Psoas muscle (tissue), 8 donors: ENCODE data around the gene TTF2. TPM values are rescaled to one million over a fixed set of nuclear protein-coding genes. Genes with fewer than 3 reads are reported as not detected.

Experiments
- ATAC-seq, 4 donors: fragments of 200-7000 bp; cut with Tn5 transposase; one replicate each; pipeline ENCODE4 v1.9.1; 2020; ENCODE audit warnings: moderate library complexity in 3 of 4, mild to moderate bottlenecking in 2 of 4
- DNase-seq, 2 donors: peaks; one replicate each; pipeline ENCODE4 v3.0.0-alpha.2; 2020
- H3K27ac ChIP-seq: fragments of 200-600 bp; one replicate; pipeline ENCODE4 v1.8.0; 2022
- H3K27me3 ChIP-seq, 3 donors: fragments of 200-600 bp in 1 of 3; one replicate each; pipeline versions ENCODE4 v1.6.1 to v1.8.0; 2013 to 2022; ENCODE audit warnings: low read length in 2 of 3, mild to moderate bottlenecking in 2 of 3, moderate library complexity in 1 of 3; ENCODE audit not compliant: insufficient read depth in 3 of 3
- H3K36me3 ChIP-seq, 2 donors: fragments of 200-600 bp in 1 of 2; one replicate each; pipeline versions ENCODE4 v1.6.1 to v1.8.0; 2013 to 2022; ENCODE audit warnings: low read depth in 1 of 2, mild to moderate bottlenecking in 1 of 2, moderate library complexity in 1 of 2; ENCODE audit not compliant: insufficient read depth in 1 of 2
- H3K4me1 ChIP-seq: fragments of 200-600 bp; one replicate; pipeline ENCODE4 v1.8.0; 2022
- H3K4me3 ChIP-seq: fragments of 200-600 bp; one replicate; pipeline ENCODE4 v1.8.0; 2022; ENCODE audit warnings: mild to moderate bottlenecking
- H3K9me3 ChIP-seq: fragments of 200-600 bp; one replicate; pipeline ENCODE4 v1.8.0; 2022
- WGBS, 3 donors: extraction: QIAGEN DNeasy Blood & Tissue Kit; methylation state at CpG; one replicate each; pipeline versions ENCODE4 v1.1.6 to v1.1.7; 2013; 5-methylcytosine and 5-hydroxymethylcytosine counted together
- intact Hi-C, 2 donors: fragments of 100-400 bp; cut with DNase I; formaldehyde crosslinking; loops; one replicate each; pipeline versions ENCODE4 v1.11.0 to v1.14.2; 2022
- polyA plus RNA-seq, 3 donors: library from polyadenylated mRNA; stranded (reverse); fragments of 200-250 nt; gene quantifications; one replicate each; pipeline ENCODE4 v1.2.3, GENCODE V29; 2013
- total RNA-seq, 4 donors: library from RNA; stranded (reverse); fragmentation: NEBNext Ultra II Directional in 2 of 4; extraction: Animal tissue kit (Norgen Biotek cat#: 25700) in 2 of 4; gene quantifications; one replicate each; pipeline versions ENCODE4 v1.2.1 to v1.2.4, GENCODE V29; 2021 to 2023
- TF ChIP-seq, protein P1 (sequence below): fragments of 200-600 bp; IDR thresholded peaks from one replicate; pipeline ENCODE4 v1.8.0; 2022; ENCODE audit warnings: antibody characterized with exemption
- donor health status: healthy with polysubstance abuse.
- donor health status: DM: no; HTN: no; CAD: no; lungs with moderate emphysema.
- donor health status: Bipolar disorder and iron deficiency.
- donor health status: healthy.
- donor health status: DM: yes; HTN: yes; CAD: no.
- donor health status: DM: no; HTN: no; CAD: no.
- donor health status: DM: no; HTN: no; CAD: no.
- donor health status: DM: yes; HTN: yes; CAD: no.

The TTF2 gene
- total and polyA plus RNA-seq, 7 donors: 3.5 to 27.7 (median 14.3) TPM

DNA sequence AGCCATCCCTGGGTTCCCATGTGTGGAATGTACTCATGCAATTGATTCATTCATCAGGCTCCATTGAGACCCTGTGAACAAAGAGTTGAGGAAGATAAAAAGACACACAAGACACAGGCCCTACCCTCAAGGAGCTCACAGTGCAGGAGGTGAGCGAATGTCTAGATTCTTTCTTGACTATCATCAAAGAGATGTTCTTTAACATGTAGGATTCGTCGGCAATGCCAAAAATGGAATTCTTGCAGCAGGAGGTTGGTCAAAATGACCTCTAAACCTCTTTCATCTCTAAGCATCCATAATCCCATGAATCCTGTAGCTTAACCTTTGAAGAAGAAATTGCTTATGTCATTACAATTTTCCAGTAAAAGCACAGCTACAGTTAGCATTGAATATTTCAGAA lies 27.9 kb upstream of the TTF2 start:
- WGBS, 3 donors: 89 to 91% (median 90%) methylated on average over 3 of the region's 3 CpGs
- no peak overlapping the region for H3K4me3 ChIP-seq
- H3K9me3 ChIP-seq: no peaks in the 10 kb centered on the region
- H3K27ac ChIP-seq: no peak overlapping the region
- DNase-seq (no peak), ATAC-seq (no peak)
- H3K27me3 ChIP-seq: no peaks in the 10 kb centered on the region
- H3K36me3 ChIP-seq: no peaks in the 10 kb centered on the region
- no peaks in the 10 kb centered on the region for H3K4me1 ChIP-seq
- TF ChIP-seq, protein P1, sequence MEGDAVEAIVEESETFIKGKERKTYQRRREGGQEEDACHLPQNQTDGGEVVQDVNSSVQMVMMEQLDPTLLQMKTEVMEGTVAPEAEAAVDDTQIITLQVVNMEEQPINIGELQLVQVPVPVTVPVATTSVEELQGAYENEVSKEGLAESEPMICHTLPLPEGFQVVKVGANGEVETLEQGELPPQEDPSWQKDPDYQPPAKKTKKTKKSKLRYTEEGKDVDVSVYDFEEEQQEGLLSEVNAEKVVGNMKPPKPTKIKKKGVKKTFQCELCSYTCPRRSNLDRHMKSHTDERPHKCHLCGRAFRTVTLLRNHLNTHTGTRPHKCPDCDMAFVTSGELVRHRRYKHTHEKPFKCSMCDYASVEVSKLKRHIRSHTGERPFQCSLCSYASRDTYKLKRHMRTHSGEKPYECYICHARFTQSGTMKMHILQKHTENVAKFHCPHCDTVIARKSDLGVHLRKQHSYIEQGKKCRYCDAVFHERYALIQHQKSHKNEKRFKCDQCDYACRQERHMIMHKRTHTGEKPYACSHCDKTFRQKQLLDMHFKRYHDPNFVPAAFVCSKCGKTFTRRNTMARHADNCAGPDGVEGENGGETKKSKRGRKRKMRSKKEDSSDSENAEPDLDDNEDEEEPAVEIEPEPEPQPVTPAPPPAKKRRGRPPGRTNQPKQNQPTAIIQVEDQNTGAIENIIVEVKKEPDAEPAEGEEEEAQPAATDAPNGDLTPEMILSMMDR: no peak
- intact Hi-C loops: no loop called here

DNA sequence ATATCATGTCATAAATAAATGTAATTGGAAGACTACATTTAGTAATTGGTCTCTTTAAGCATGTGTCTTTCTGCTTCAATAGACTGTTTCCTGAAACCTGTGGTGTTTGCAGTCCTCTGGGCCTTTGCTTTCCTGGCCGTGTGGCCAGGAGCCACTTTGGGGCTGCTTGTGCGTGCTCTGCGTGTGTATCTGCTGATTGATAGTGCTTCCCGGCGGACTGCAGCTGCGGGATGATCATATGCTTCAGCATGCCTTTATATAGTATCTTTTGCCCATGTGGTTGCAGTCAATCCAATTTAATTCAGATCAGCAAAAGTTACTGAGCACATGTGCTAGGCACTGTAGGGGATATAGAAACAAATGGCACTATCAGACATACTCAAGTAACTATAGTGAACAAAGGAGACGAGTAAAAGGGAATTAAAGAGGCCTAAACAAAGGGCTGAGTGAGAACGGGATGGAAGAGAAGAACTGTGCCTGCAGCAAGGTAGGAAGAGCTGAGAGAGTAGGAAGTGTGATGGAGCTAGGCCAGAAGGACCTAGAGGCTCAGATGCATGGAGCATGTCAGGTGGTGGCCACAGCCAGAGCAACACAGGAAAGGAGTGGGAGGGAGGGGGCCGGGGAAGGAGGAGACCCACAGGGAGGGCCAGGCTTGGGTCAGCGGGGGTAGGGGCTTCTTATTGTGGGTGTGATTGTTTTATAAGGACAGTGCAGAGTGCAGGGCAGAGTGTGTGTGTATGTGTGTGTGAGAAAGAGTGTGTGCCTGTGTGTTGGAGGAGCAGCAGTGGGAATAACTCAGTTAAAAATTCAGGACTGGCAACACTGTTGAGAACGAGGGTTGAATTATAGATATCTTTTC lies 27.2 kb upstream of the TTF2 start:
- no peaks in the 10 kb centered on the region for H3K27me3 ChIP-seq
- DNase-seq (no peak), ATAC-seq (no peak)
- 71 to 74% (median 72%) methylated on average over 11 of the region's 11 CpGs for WGBS, 3 donors
- no peaks in the 10 kb centered on the region for H3K36me3 ChIP-seq
- intact Hi-C loops: no loop called here
- no peaks in the 10 kb centered on the region for H3K9me3 ChIP-seq
- H3K4me1 ChIP-seq: no peaks in the 10 kb centered on the region
- H3K4me3 ChIP-seq: no peak overlapping the region
- TF ChIP-seq, protein P1: no peak
- no peak overlapping the region for H3K27ac ChIP-seq

- intact Hi-C loops: no loop called here
- 71 to 83% (median 78%) methylated on average over 7 of the region's 7 CpGs for WGBS, 3 donors
- TF ChIP-seq, protein P1: no peak
- Histone ChIP-seq H3K4me3 (no peak overlapping the region), H3K36me3 (no peaks in the 10 kb centered on the region), H3K4me1 (no peaks in the 10 kb centered on the region), H3K9me3 (no peaks in the 10 kb centered on the region), H3K27me3 (no peaks in the 10 kb centered on the region), H3K27ac (no peak overlapping the region)
- ATAC-seq (no peak), DNase-seq (no peak)
Observed at GRCh38 chr1:117033772-117034171, 26.4 kb upstream of the TTF2 start.

DNA sequence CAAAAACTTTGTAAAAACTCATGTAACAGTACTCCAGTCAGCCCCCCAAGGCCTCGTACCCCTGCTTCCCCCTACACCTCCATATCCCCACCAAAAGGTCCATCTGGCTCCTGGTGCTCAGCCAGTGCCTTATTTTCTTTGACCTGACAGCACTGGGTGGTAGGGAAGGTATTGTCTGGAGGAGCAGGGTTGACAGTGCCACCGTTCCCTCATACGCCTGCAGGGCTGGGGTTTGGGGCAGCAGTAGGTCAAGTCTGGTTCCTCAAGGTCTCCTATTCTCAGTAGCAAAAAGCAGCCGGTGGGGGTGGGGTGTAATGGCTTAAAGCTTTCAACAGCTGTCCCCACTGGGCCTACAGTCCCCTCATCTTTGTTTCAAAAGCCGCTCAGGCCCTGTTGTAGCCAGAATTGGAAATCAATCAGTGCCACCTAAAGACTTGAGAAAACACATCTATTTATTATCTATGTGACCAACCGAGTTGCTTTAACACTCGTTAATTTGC lies 25.3 kb upstream of the TTF2 start:
- ATAC-seq: no peak

More for the DNA sequence above, 25.3 kb upstream of the TTF2 start:
- H3K4me1 ChIP-seq: no peaks in the 10 kb centered on the region
- TF ChIP-seq, protein P1: no peak
- no peaks in the 10 kb centered on the region for H3K27me3 ChIP-seq
- DNase-seq: no peak
- no peaks in the 10 kb centered on the region for H3K36me3 ChIP-seq
- 79 to 85% (median 81%) methylated on average over 7 of the region's 7 CpGs for WGBS, 3 donors
- no peak overlapping the region for H3K4me3 ChIP-seq
- H3K27ac ChIP-seq: no peak overlapping the region
- intact Hi-C loops: no loop called here
- H3K9me3 ChIP-seq: no peaks in the 10 kb centered on the region
